ENCODE results near the gene CNN1.

- TF ChIP-seq POLR2A (IDR thresholded peaks at IDR 0.05): no peak
- no peak for TF ChIP-seq CTCF (IDR thresholded peaks at IDR 0.05)
These were observed 28.2 kb upstream of the CNN1 start for GRCh38 chr19:11510444-11510843.

All from Peyer's patch (tissue), 4 donors.